Large intestine (tissue), 3 donors: ENCODE results near the gene PLA2G2A. TPM values are rescaled to one million over a fixed set of nuclear protein-coding genes. Genes with fewer than 3 reads are reported as not detected.
"Not testable (repeated sequence)": the region's sequence is repeated elsewhere in the genome, so short reads cannot be mapped to it uniquely, and the experiment has no call there.

Source experiments
- DNase-seq, 2 donors: peaks; one replicate each; pipeline versions ENCODE4 v3.0.0 to v3.0.0-alpha.2; 2013
- H3K27ac ChIP-seq: one replicate; pipeline ENCODE4 v1.5.1; 2013; ENCODE audit warnings: low read length
- H3K27me3 ChIP-seq: 2 replicates; pipeline ENCODE4 v1.6.1; 2013; ENCODE audit warnings: low read length; ENCODE audit not compliant: control insufficient read depth, insufficient read depth
- H3K36me3 ChIP-seq: 2 replicates; pipeline ENCODE4 v1.6.1; 2013; ENCODE audit warnings: low read length; ENCODE audit not compliant: control insufficient read depth, insufficient read depth
- H3K4me1 ChIP-seq: one replicate; pipeline ENCODE4 v1.6.1; 2013; ENCODE audit warnings: low read length; ENCODE audit not compliant: control insufficient read depth, insufficient read depth
- H3K4me3 ChIP-seq: one replicate; pipeline ENCODE4 v1.5.1; 2013; ENCODE audit warnings: low read length
- H3K9me3 ChIP-seq: one replicate; pipeline ENCODE4 v1.6.1; 2013; ENCODE audit warnings: mild to moderate bottlenecking, low read depth, low read length, moderate library complexity; ENCODE audit not compliant: control insufficient read depth
- WGBS: methylation state at CpG from one replicate; pipeline ENCODE4 v1.1.5; 2013; ENCODE audit warnings: low lambda C conversion rate; ENCODE audit not compliant: insufficient coverage; 5-methylcytosine and 5-hydroxymethylcytosine counted together
- polyA plus RNA-seq: library from polyadenylated mRNA; unstranded; fragments of 120-200 nt; gene quantifications from one replicate; pipeline ENCODE4 v1.2.1, GENCODE V29; 2013

PLA2G2A gene
- polyA plus RNA-seq, 1 donor, result 14.7 TPM

- Histone ChIP-seq H3K4me3 (no peak overlapping the region), H3K4me1 (no peaks in the 10 kb centered on the region), H3K27me3 (no peaks in the 10 kb centered on the region), H3K9me3 (no peaks in the 10 kb centered on the region), H3K36me3 (no peaks in the 10 kb centered on the region), H3K27ac (no peak overlapping the region)
- DNase-seq, result no peak
- 89% methylated on average over 1 of the region's 2 CpGs for WGBS
Observed at GRCh38 chr1:19990689-19991088, 11.3 kb upstream of the PLA2G2A start.

DNA sequence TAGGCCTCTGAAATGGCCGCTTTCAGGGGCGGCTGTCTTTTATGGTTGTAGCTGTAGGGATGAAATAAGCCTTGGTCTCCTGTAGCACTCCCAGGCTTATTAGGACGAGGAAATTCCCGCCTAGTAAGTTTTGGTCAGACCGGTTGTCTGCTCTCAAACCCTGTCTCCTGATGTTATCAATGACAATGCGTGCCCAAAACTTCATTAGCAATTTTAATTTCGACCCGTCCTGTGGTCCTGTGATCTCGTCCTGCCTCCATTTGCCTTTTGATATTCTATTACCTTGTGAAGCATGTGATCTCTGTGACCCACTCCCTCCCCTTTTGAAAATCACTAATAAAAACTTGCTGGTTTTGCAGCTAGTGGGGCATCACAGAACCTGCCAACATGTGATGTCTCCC, 10.8 kb upstream of the PLA2G2A start:
- not testable (repeated sequence) for DNase-seq, H3K36me3 ChIP-seq, H3K4me1 ChIP-seq, H3K4me3 ChIP-seq, H3K9me3 ChIP-seq, H3K27ac ChIP-seq, H3K27me3 ChIP-seq
- WGBS, result 100% methylated on average over 1 of the region's 9 CpGs

DNA sequence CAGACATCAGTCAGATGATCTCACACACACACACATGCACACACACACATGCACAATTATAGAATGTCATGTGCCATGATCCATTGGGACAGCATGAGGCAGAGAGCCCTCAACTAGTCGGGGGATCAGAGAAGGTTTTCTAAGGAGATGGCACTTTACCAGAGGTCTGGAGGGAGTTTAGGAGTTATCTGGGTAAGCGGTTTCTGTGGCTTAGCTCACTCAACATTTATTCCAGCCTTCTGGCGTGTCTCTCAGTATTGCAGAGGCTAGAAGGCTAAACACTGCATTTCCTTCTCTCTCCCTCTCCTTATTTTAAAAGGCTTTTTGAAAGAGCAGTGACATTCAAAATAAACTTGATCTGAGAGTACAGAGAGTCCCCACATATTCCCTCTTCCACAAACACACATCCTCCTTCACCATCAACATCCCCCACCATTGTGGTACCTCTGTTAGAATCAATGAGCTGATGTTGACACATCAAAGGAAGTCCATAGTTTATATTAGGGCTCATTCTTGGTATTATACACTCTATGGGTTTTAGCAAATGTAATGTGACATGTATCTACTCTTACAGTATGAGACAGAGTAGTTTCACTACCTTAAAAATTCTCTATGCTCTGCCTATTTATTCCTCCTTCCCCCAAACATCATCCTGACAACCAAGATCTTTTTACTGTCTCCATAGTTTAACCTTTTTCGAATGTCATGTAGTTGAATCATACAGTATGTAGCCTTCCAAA, 9.0 kb upstream of the PLA2G2A start:
- Histone ChIP-seq H3K4me1 (no peaks in the 10 kb centered on the region), H3K9me3 (peaks cover 6% of the 10 kb centered on the region), H3K27me3 (no peaks in the 10 kb centered on the region), H3K27ac (no peak overlapping the region), H3K4me3 (no peak overlapping the region), H3K36me3 (no peaks in the 10 kb centered on the region)
- 52% methylated on average over 2 of the region's 4 CpGs for WGBS
- DNase-seq, result no peak

- no peak overlapping the region for H3K27ac ChIP-seq
- whole genome bisulfite sequencing, result 91% methylated on average over 1 of the region's 2 CpGs
Observed at GRCh38 chr1:19987719-19988118, 8.3 kb upstream of the PLA2G2A start.

GRCh38 chr1:19984409-19985016, 5.1 kb upstream of the PLA2G2A start:
- WGBS, result no CpG with 5 or more reads among the region's 32 CpGs

More at GRCh38 chr1:19987719-19988118, 8.3 kb upstream of the PLA2G2A start:
- no peaks in the 10 kb centered on the region for H3K27me3 ChIP-seq
- peaks cover 6% of the 10 kb centered on the region for H3K9me3 ChIP-seq
- H3K4me3 ChIP-seq, result no peak overlapping the region
- no peaks in the 10 kb centered on the region for H3K36me3 ChIP-seq
- no peaks in the 10 kb centered on the region for H3K4me1 ChIP-seq
- no peak for DNase-seq

GRCh38 chr1:19981507-19982312, 2.3 kb upstream of the PLA2G2A start:
- Histone ChIP-seq H3K27me3 (no peaks in the 10 kb centered on the region), H3K36me3 (no peaks in the 10 kb centered on the region), H3K9me3 (peaks cover 6% of the 10 kb centered on the region), H3K4me1 (peaks cover 44% of the 10 kb centered on the region), H3K4me3 (peak overlapping the region; percentile 1), H3K27ac (peak overlapping the region; percentile 82)
- WGBS, result no CpG with 5 or more reads among the region's 12 CpGs
- peak; percentile 69 to 90 for DNase-seq

More at GRCh38 chr1:19984409-19985016, 5.1 kb upstream of the PLA2G2A start:
- not testable (repeated sequence) for H3K4me3 ChIP-seq, H3K9me3 ChIP-seq, H3K36me3 ChIP-seq, DNase-seq, H3K27ac ChIP-seq, H3K27me3 ChIP-seq
- H3K4me1 ChIP-seq, result peaks cover 25% of the 10 kb centered on the region

DNA sequence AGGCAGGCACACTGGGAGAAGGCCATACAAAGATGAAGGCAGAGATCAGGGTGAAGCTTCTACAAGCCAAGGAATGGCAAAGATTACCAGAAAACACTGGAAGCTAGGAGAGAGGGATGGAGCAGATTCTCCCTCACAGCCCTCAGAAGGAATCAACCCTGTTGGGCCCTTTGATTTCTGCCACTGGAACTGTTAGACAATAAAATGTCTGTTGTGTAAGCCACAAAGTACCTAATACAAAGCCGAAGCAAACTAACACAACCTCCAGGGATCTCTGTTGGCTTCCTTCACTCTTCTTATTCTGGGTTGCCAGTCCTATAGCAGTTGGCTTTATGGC, 1.7 kb upstream of the PLA2G2A start:
- no CpG with 5 or more reads among the region's 1 CpG for WGBS
- DNase-seq, result no peak
- no peaks in the 10 kb centered on the region for H3K27me3 ChIP-seq
- peak overlapping the region; percentile 82 for H3K27ac ChIP-seq
- no peaks in the 10 kb centered on the region for H3K36me3 ChIP-seq
- peaks cover 6% of the 10 kb centered on the region for H3K9me3 ChIP-seq
- peaks cover 45% of the 10 kb centered on the region for H3K4me1 ChIP-seq
- peak overlapping the region; percentile 1 for H3K4me3 ChIP-seq

DNA sequence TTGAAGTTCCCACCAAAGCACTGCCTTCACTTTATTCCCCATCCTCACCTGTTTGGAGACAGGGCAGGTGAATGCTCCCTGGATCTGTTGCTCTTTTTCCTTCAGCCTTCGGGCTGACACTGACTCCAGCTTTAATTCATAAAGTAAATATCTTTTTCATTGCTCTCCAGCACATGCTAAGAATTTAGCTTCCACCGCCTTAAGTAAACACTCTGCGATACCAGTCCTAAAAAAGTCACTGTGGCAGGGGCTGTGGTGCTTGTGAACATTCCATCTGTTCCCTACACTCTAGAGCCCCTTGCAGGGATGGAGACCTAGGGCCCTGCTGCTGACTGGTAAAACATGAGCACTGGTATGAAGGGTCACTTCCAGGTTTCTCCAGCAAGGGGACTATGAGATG, 896 bp upstream of the PLA2G2A start:
- H3K4me1 ChIP-seq, result peaks cover 45% of the 10 kb centered on the region
- no CpG with 5 or more reads among the region's 3 CpGs for WGBS
- DNase-seq, result peak in 1 of 2 donors; percentile 35

DNA sequence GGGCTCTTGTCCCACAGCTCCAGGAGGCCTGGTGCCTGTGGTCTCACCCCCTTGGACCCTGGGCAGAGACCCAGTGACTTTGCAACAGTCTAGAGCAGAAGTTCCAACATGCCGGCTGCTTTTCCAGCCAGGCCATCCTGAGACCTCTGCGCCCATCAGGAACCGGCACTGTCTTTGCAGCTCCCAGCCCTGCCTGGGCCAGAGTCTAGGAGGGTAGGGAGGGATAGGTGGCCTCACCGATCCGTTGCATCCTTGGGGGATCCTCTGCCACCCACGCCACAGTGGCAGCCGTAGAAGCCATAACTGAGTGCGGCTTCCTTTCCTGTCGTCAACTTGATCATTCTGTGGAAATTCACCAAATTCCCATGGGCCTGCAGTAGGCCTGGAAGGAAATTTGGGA, 1.3 kb downstream of the PLA2G2A start:
- H3K4me3 ChIP-seq, result peak overlapping the region; percentile 21
- H3K4me1 ChIP-seq, result peaks cover 51% of the 10 kb centered on the region

More for the DNA sequence above, 896 bp upstream of the PLA2G2A start:
- H3K27me3 ChIP-seq, result no peaks in the 10 kb centered on the region
- no peak overlapping the region for H3K4me3 ChIP-seq
- peak overlapping the region; percentile 82 for H3K27ac ChIP-seq
- H3K9me3 ChIP-seq, result peaks cover 6% of the 10 kb centered on the region
- no peaks in the 10 kb centered on the region for H3K36me3 ChIP-seq

GRCh38 chr1:19976317-19977003, 3.0 kb downstream of the PLA2G2A start:
- no peaks in the 10 kb centered on the region for H3K9me3 ChIP-seq
- no peak overlapping the region for H3K4me3 ChIP-seq
- no peak for DNase-seq
- H3K4me1 ChIP-seq, result peaks cover 45% of the 10 kb centered on the region
- no peaks in the 10 kb centered on the region for H3K36me3 ChIP-seq
- H3K27me3 ChIP-seq, result no peaks in the 10 kb centered on the region
- 100% methylated on average over 1 of the region's 7 CpGs for whole genome bisulfite sequencing
- H3K27ac ChIP-seq, result no peak overlapping the region

More for the DNA sequence above, 1.3 kb downstream of the PLA2G2A start:
- H3K27me3 ChIP-seq, result no peaks in the 10 kb centered on the region
- H3K27ac ChIP-seq, result peak overlapping the region; percentile 82
- no peaks in the 10 kb centered on the region for H3K36me3 ChIP-seq
- no peak for DNase-seq
- WGBS, result no CpG with 5 or more reads among the region's 9 CpGs
- H3K9me3 ChIP-seq, result no peaks in the 10 kb centered on the region
